Natural killer cell treated with Interleukin-12 subunit alpha and Interleukin-12 subunit beta and Interleukin-15 and Interleukin-18, amount 100 ng/mL, for 72 hours (primary cell): ENCODE measurements around the gene TMEM242. TPM values are rescaled to one million over a fixed set of nuclear protein-coding genes. Genes with fewer than 3 reads are reported as not detected.
A peak's percentile ranks its signal among the peaks of the same experiment; 100 is the strongest.

Experiments used
- ATAC-seq, 2 donors: fragments of 150-1000 bp; cut with Tn5 transposase in 1 of 2; sonication (Bioruptor Pico), chemical (Tn5 transposase) in 1 of 2; 2 replicates each; pipeline ENCODE4 v1.10.0; 2021
- DNase-seq: peaks from one replicate; pipeline ENCODE4 v3.0.0; 2022; ENCODE audit warnings: low spot score
- H3K27ac Mint-ChIP-seq, 2 donors: 1 replicate in 1 of 2; 2 replicates in 1 of 2; pipeline ENCODE4 v1.8.0; 2022; ENCODE audit warnings: mixed read lengths in 2 of 2, mild to moderate bottlenecking in 1 of 2, moderate library complexity in 1 of 2
- H3K27me3 Mint-ChIP-seq, 2 donors: 1 replicate in 1 of 2; 2 replicates in 1 of 2; pipeline ENCODE4 v1.8.0; 2022; ENCODE audit warnings: mixed read lengths in 2 of 2
- H3K36me3 Mint-ChIP-seq: one replicate; pipeline ENCODE4 v1.8.0; 2022; ENCODE audit warnings: mixed read lengths
- H3K4me1 Mint-ChIP-seq, 2 donors: 1 replicate in 1 of 2; 2 replicates in 1 of 2; pipeline ENCODE4 v1.8.0; 2022; ENCODE audit warnings: low read depth in 2 of 2, mixed read lengths in 2 of 2, mild to moderate bottlenecking in 1 of 2
- H3K4me3 Mint-ChIP-seq: one replicate; pipeline ENCODE4 v1.8.0; 2022; ENCODE audit warnings: mixed read lengths
- H3K9me3 Mint-ChIP-seq: 2 replicates; pipeline ENCODE4 v1.8.0; 2022; ENCODE audit warnings: mixed read lengths
- total RNA-seq, 2 donors: library from RNA; stranded (reverse); gene quantifications; one replicate each; pipeline ENCODE4 v1.2.3, GENCODE V29; 2022

TMEM242 gene
- total RNA-seq, 2 donors from 2014 or later: 9.6 to 10.8 TPM

- Mint-ChIP-seq H3K4me3 (no peak overlapping the region), H3K27me3 (peaks cover 21 to 48% of the 10 kb centered on the region in 2 donors), H3K4me1 (no peaks in the 10 kb centered on the region), H3K27ac (no peak overlapping the region), H3K9me3 (no peaks in the 10 kb centered on the region), H3K36me3 (no peaks in the 10 kb centered on the region)
- DNase-seq (no peak), ATAC-seq (no peak)
These were observed 10.6 kb upstream of the TMEM242 start for GRCh38 chr6:157333956-157334355.

- DNase-seq: no peak
- H3K4me3 Mint-ChIP-seq: no peak overlapping the region
- no peaks in the 10 kb centered on the region for H3K36me3 Mint-ChIP-seq
- H3K27ac Mint-ChIP-seq: no peak overlapping the region
- no peak for ATAC-seq
- peaks cover 0 to 2% of the 10 kb centered on the region in 2 donors for H3K4me1 Mint-ChIP-seq
- H3K27me3 Mint-ChIP-seq: peaks cover 21 to 50% of the 10 kb centered on the region in 2 donors
- no peaks in the 10 kb centered on the region for H3K9me3 Mint-ChIP-seq
These were observed 10.2 kb upstream of the TMEM242 start for GRCh38 chr6:157333537-157333936.

DNA sequence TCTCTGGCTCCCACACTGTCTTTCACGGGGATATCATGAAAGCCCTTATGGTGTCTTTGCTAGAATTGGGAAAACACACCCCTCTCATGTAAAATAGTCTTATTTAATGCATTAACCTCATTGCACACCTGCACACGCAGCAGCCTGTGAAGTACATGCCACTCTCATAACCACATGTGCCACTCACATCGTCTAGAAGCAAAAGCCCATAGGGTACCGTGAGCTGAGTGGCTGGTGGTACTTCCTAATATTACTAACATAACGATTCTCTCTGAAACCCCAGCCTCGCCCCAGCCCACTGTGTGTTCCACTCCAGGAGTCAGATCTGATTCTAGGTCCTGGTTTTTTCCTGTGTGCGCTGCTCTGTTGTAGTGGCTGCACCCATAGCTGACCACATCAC is 9.5 kb upstream of the TMEM242 start:
- DNase-seq: no peak
- ATAC-seq: no peak
- Mint-ChIP-seq H3K9me3 (no peaks in the 10 kb centered on the region), H3K36me3 (no peaks in the 10 kb centered on the region), H3K27me3 (peaks cover 24 to 57% of the 10 kb centered on the region in 2 donors), H3K4me3 (no peak overlapping the region), H3K27ac (no peak overlapping the region), H3K4me1 (peaks cover 0 to 9% of the 10 kb centered on the region in 2 donors)

DNA sequence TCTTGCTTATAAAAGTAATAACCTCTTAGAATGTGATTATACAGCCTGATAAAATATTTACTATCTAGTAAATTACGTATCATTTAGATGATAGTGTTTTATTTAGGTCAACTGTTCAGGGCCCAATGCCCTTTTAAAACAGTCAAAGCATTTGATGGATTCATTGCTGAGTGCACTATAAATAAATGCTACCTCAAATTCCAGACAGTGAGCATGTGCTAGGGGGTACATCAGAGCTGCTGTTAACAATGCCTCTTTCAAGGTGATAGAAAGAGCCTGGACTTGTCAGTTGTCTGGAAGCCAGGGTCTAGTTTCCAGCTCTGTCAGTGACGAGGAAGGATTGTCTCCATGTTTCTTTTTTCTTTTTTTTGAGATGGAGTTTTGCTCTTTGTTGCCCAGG is 7.5 kb upstream of the TMEM242 start:
- Mint-ChIP-seq H3K4me1 (peaks cover 0 to 18% of the 10 kb centered on the region in 2 donors), H3K27ac (no peak overlapping the region), H3K27me3 (peaks cover 22 to 59% of the 10 kb centered on the region in 2 donors), H3K4me3 (no peak overlapping the region), H3K9me3 (no peaks in the 10 kb centered on the region), H3K36me3 (no peaks in the 10 kb centered on the region)
- DNase-seq (no peak), ATAC-seq (no peak)

DNA sequence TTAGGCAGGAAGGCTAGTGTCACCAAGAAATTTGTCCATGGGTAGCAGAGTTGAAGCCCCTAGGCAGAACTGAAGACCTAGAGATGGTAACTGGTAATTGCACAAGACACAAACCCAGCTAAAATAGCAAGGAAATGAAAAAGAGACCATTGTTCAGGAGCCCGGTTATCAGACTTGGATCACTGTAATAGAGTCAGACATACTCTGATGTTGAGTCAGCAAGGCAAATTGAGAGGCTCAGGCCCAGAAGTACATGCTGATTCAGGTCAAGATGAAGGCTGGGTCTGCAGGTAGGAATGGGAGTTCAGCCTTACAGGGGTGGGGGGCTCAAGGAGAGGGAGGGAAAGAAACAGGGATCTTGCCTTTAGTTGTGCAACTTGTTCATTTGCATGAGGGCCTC is 6.5 kb upstream of the TMEM242 start:
- no peak overlapping the region for H3K4me3 Mint-ChIP-seq
- no peak for ATAC-seq
- H3K4me1 Mint-ChIP-seq: peaks cover 0 to 18% of the 10 kb centered on the region in 2 donors
- no peak overlapping the region for H3K27ac Mint-ChIP-seq
- H3K27me3 Mint-ChIP-seq: peaks cover 20 to 54% of the 10 kb centered on the region in 2 donors
- H3K9me3 Mint-ChIP-seq: no peaks in the 10 kb centered on the region
- DNase-seq: no peak
- H3K36me3 Mint-ChIP-seq: no peaks in the 10 kb centered on the region

- Mint-ChIP-seq H3K9me3 (no peaks in the 10 kb centered on the region), H3K27ac (no peak overlapping the region), H3K36me3 (no peaks in the 10 kb centered on the region), H3K27me3 (peaks cover 16 to 42% of the 10 kb centered on the region in 2 donors), H3K4me1 (peaks cover 8 to 28% of the 10 kb centered on the region in 2 donors), H3K4me3 (peak overlapping the region; percentile 36)
- no peak for ATAC-seq
- no peak for DNase-seq
These were observed 4.9 kb upstream of the TMEM242 start for GRCh38 chr6:157328108-157328692.

GRCh38 chr6:157326979-157327378 is 3.7 kb upstream of the TMEM242 start:
- H3K27me3 Mint-ChIP-seq: peaks cover 12 to 34% of the 10 kb centered on the region in 2 donors
- no peak overlapping the region for H3K27ac Mint-ChIP-seq
- no peaks in the 10 kb centered on the region for H3K36me3 Mint-ChIP-seq
- DNase-seq (no peak), ATAC-seq (no peak)
- H3K9me3 Mint-ChIP-seq: no peaks in the 10 kb centered on the region
- H3K4me3 Mint-ChIP-seq: peak overlapping the region; percentile 32
- H3K4me1 Mint-ChIP-seq: peaks cover 8 to 28% of the 10 kb centered on the region in 2 donors

DNA sequence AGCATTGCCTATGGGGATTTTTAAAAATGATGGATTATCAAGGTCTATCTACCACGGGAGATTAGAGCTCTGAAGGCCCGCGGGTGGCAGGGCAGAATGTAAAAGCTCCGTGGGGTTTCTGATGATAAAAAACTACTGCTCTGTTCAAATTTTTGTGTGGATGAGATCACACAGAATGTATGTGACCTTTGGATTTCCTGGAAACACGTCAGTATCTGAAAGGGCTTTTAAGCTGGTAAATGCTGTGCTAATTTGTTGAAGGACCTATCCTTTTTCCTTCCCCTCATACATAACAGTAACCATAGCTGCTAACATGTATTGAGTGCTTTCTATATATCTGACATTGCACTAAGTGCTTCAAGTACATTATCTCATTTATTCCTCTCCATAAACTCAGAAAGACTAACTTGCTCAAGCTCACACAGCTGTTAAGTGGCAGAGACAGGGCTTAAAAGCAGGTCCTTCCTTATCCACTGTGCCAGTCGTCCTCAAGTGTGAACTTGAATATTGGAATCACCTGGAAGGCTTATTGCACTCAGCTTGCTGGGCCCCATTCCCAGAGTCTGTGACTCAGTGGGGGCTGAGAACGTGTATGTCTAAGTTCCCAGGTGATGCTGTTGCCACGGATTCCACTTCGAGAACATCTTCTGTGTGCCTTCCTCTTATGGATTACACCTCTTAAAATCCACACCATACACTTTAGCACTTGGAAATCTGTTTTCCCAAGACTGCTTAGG is 1.9 kb upstream of the TMEM242 start:
- Mint-ChIP-seq H3K27ac (no peak overlapping the region), H3K4me1 (peaks cover 8 to 28% of the 10 kb centered on the region in 2 donors), H3K36me3 (no peaks in the 10 kb centered on the region), H3K4me3 (no peak overlapping the region), H3K27me3 (peaks cover 12 to 32% of the 10 kb centered on the region in 2 donors), H3K9me3 (no peaks in the 10 kb centered on the region)
- DNase-seq: no peak
- ATAC-seq: no peak

DNA sequence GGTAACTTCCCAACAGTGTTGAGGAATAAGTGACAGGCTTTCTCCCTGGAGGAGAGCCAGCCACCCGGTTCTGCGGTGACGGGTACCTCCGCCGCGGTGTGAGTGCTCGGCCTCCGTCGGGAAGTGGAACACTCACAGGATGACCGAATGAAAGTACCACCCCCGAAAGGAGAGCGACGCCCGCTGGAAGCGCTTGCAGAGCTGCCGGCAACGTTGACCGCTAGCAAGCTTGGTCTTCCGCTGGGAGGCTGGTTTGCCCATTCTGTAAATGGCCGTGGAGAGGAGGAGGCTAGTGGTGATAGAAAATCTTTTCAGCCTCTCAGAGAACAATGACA is 614 bp upstream of the TMEM242 start:
- no peaks in the 10 kb centered on the region for H3K36me3 Mint-ChIP-seq
- H3K4me3 Mint-ChIP-seq: peak overlapping the region; percentile 97
- H3K27me3 Mint-ChIP-seq: peaks cover 8 to 21% of the 10 kb centered on the region in 2 donors
- peak; percentile 82 for DNase-seq
- no peaks in the 10 kb centered on the region for H3K9me3 Mint-ChIP-seq
- H3K27ac Mint-ChIP-seq: peak overlapping the region; percentile 88 to 95
- peaks cover 8 to 28% of the 10 kb centered on the region in 2 donors for H3K4me1 Mint-ChIP-seq
- peak; percentile 54 to 68 for ATAC-seq

GRCh38 chr6:157322792-157323254 is 496 bp downstream of the TMEM242 start:
- Mint-ChIP-seq H3K4me3 (peak overlapping the region; percentile 97), H3K4me1 (peaks cover 8 to 19% of the 10 kb centered on the region in 2 donors), H3K9me3 (no peaks in the 10 kb centered on the region), H3K36me3 (peaks cover under 1% of the 10 kb centered on the region), H3K27me3 (peaks cover 4 to 13% of the 10 kb centered on the region in 2 donors), H3K27ac (peak overlapping the region; percentile 88 to 95)
- peak in 1 of 2 donors; percentile 92 for ATAC-seq
- DNase-seq: peak; percentile 89

DNA sequence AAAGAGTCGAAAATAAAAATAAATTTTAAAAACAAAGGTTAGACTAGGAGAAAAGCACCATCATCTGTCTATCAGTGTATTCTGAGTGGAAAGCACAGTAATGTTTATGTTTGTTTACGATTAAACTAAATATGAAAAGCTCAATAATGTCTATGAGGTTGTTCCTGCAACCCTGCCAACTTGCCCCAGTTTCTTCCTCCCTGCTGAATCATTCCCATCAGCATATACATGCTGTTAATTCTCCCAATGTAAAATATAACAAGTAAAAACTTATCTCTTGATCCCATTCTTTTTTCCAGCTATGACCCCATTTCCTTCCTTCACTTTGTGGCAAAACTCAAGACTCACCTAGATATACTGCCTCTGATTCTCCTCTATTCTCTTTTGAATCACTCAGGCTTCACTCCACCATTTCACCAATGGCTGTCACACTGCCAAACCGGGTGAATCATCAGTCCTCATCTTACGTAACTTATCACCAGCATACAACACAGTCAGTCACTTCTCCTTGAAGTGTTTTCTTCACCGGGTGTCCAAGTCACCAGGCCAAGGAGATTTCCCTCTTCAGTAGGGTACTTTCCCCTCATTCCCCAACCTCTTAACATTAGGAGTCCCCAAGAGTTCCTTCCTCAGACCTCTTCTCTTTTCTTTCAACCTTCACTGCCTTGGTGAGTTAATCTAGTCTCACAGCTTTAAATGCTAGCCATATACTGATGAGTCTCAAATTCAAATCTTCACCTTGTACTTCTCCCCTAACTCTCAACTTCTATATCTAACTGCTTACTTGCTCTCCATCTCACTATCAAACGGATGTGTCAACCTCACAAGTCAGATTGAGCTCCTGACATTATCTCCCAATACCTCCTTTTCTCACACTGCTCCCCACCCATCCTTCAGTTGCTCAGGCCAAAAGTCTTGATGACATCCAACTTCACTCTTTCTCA is 6.2 kb downstream of the TMEM242 start:
- H3K27me3 Mint-ChIP-seq: no peaks in the 10 kb centered on the region
- ATAC-seq (peak; percentile 80 to 86), DNase-seq (no peak)
- H3K9me3 Mint-ChIP-seq: no peaks in the 10 kb centered on the region
- peak overlapping the region; percentile 3 to 34 for H3K27ac Mint-ChIP-seq
- H3K4me3 Mint-ChIP-seq: no peak overlapping the region
- H3K36me3 Mint-ChIP-seq: peaks cover 12% of the 10 kb centered on the region
- peaks cover 9 to 11% of the 10 kb centered on the region in 2 donors for H3K4me1 Mint-ChIP-seq

DNA sequence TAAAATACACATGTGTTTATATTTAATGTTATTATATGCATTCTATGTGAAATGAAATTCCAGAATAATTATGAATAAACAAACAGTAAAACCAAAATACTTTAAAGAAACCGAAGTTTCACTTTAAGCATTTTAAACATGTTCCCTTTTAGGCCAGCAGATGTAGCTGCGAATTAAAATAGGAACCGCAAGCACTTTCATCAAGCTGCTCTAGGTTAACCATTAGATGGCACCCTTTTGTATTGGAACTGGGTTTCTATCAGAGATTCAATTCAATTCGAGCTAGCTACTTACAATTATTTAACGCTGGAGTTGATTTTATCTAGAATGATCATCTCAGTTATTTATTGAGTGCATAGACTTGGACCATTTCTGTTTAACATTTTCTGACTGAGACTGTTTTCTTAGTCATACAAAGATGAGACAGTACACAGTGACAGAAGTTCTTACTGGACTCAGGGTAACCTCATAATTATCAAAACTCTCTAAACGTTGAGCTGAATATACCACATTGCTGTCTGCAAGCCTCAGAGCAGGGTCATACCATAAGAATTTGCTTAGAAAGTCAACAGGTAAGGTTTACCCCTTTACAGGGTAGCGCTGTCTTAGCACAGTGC is 8.5 kb downstream of the TMEM242 start:
- Mint-ChIP-seq H3K4me3 (no peak overlapping the region), H3K27ac (no peak overlapping the region), H3K9me3 (no peaks in the 10 kb centered on the region), H3K36me3 (peaks cover 12% of the 10 kb centered on the region), H3K27me3 (no peaks in the 10 kb centered on the region), H3K4me1 (peaks cover 9 to 11% of the 10 kb centered on the region in 2 donors)
- ATAC-seq (peak; percentile 71 to 78), DNase-seq (no peak)
